Femur (tissue), 1 donor: ENCODE data around the gene PARD6A.

Source experiments
- DNase-seq: peaks from one replicate; pipeline ENCODE4 v3.0.0-alpha.2; 2017

The PARD6A gene, protein sequence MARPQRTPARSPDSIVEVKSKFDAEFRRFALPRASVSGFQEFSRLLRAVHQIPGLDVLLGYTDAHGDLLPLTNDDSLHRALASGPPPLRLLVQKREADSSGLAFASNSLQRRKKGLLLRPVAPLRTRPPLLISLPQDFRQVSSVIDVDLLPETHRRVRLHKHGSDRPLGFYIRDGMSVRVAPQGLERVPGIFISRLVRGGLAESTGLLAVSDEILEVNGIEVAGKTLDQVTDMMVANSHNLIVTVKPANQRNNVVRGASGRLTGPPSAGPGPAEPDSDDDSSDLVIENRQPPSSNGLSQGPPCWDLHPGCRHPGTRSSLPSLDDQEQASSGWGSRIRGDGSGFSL

DNA sequence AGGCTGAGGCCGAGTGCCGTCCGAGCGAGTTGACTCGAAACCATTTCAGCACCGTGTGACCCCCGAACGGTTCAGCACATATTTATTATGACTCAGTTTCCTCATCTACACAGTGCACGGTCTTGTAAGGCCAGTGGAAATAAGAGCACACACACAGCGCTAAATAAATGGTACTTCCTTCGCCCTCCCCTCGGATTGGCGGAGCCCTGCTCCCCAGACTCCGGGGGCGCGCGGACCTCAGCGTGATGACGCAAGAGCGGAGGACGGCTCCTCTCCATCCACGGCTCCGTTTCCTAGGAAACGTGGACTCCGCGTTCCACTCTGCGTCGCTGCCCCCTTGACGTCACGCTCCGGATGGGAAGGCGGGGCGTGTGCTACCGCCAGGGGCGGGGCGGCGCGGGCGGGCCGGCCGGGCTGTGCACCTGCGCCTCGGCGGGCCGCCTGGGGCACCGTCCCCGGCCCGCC lies at the start of gene PARD6A:
PARD6A (plus strand) TSS at position 397 of the 465 bp plus-strand sequence. CDS start 79 bp downstream, outside the sequence.
- peak; percentile 97 for DNase-seq

DNA sequence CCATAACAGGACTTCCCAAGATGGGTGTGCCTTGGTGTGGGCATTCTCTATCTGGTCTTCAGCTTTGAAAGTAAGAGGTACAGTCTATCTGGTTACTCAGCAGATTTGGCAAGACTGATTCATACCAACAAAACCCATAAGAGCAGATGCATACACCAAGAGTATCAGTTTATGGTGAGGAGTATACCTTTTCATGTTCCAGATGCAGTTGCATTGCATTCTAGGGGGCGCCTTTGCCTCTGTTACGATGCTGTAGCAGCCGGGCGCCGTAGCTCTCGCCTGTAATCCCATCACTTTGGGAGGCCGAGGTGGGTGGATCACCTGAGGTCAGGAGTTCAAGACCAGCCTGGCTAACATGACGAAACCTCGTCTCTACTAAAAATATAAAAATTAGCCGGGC lies 47.0 kb upstream of the PARD6A start:
- no peak for DNase-seq

DNA sequence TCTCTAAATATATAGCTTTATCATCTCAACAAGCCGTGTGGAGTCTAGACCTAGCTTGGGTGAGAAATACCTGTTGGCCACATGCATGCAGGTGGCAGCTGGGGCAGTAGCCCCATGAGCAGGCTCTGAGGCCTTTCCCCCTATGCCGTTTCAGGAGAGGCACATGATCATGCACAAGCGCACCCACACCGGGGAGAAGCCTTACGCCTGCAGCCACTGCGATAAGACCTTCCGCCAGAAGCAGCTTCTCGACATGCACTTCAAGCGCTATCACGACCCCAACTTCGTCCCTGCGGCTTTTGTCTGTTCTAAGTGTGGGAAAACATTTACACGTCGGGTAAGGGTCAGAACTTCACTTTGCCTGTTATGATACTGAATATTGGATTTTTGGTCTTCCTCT lies 32.5 kb upstream of the PARD6A start:
- DNase-seq, result no peak

DNA sequence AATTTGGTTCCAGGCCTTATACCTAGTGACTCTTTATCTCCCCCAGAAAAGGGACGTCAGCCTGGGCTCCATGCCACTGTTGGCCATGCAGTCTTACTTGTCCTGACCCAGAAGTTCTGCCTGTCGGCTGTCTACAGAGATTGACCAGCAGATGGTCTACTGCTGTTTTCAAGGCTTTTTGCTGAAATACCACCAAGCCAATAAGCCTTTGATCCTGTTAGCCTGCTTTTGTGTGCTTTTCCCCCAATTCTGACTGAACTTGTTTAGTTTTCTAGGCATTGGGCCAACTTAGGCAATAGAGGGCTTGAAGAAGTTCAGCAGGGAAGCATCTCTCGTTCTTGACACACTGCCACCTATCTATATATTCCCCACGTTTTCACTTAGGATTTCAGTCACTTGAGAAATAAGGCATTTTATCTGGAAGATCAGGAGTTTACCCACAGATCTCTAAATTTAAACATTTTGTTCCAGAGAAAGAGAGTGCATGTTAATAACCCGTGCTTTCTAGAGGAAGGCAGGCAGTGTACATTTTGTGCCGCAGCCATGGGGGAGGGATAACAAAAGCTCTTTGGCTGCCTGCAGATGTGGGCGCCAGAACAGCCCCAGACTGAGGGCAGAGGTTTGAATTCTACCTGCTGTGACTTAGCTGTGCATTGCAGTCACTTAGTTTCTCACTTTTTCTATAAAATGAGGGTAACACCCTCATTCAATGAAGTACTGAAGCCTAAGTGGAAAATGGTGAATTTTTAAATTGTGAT lies 28.2 kb upstream of the PARD6A start:
- DNase-seq, result no peak

DNA sequence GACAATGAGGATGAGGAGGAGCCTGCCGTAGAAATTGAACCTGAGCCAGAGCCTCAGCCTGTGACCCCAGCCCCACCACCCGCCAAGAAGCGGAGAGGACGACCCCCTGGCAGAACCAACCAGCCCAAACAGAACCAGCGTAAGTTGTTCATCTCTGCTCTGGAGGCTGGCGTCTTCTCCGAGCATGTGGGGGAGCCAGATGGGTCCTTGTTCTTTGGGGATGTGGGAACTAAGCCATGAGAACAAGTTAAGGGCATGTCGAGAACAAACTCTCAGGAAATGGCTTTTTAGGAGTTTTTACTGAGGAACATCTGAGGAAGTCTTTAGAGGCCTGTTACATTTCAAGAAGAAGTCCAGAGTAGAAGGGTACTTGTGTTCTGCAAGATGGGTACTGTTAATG lies 24.0 kb upstream of the PARD6A start:
- no peak for DNase-seq

DNA sequence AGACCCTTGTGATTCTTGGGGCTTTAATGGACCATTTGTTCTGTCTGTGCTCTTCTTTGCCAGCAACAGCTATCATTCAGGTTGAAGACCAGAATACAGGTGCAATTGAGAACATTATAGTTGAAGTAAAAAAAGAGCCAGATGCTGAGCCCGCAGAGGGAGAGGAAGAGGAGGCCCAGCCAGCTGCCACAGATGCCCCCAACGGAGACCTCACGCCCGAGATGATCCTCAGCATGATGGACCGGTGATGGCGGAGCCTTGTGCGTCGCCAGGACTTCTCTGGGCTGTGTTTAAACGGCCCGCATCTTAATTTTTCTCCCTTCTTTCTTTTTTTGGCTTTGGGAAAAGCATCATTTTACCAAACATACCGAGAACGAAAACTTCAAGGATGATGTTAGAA lies 23.1 kb upstream of the PARD6A start:
- DNase-seq, result no peak

DNA sequence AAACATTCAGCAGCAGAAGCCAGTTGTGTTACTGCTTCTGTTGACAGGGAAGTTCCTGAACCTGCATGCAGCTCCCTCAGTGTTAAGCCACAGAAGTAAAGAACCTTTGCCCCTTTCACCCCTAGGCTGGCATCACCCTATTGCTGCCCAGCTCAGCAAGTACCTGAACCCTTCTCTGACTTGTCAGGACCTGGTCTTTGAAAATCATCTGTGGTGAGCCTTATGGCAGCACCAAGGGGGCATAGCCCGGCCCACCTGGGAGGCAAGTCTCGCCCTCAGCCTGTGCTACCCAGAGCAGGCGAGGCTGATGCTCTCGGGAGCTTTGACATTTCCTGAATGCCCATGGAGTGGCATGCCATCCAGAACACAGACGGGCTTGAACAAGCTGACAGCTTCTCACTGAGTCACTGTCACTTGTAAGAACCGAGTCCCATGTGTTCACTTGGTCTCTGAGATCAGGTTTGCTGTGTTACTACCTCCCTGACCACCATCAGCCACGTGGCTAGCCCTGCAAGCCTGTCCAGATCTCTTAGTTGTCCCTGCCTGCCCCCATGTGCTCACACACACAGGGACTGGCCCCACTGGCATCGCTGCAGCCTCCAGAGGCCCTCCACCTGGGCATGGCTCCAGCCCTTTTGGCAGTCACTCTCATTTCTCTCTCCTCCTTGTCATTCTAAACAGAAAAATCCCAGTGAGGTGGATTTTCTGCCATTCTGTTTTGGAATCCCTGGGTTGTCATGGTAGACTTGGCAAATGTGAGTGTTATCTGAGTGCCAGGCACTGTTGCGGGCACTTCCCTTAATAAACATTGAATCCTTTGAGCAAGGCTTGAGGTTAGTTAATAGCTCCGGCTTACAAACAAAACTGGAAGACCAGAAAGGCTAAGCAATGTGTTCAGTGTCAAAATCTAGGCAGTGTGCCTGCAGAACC lies 18.7 kb upstream of the PARD6A start:
- no peak for DNase-seq

DNA sequence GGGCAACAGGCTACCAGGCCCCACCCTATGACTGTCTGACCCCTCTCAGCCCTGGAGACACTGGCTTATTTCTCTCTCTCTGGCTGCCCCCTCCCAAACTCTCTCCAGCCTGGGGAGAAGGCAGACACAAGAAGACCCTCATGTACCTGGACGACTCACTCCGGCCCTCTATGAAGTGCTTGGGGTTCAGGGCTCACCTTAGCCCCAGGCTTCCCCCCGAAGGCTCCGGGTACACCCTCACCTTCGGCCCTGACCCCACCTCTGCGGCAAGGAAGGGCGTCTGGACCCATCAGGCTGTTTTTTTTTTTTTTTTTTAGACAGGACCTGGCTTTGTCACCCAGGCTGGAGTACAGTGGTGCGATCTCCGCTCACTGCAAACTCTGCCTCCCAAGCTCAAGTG lies 16.7 kb upstream of the PARD6A start:
- no peak for DNase-seq

DNA sequence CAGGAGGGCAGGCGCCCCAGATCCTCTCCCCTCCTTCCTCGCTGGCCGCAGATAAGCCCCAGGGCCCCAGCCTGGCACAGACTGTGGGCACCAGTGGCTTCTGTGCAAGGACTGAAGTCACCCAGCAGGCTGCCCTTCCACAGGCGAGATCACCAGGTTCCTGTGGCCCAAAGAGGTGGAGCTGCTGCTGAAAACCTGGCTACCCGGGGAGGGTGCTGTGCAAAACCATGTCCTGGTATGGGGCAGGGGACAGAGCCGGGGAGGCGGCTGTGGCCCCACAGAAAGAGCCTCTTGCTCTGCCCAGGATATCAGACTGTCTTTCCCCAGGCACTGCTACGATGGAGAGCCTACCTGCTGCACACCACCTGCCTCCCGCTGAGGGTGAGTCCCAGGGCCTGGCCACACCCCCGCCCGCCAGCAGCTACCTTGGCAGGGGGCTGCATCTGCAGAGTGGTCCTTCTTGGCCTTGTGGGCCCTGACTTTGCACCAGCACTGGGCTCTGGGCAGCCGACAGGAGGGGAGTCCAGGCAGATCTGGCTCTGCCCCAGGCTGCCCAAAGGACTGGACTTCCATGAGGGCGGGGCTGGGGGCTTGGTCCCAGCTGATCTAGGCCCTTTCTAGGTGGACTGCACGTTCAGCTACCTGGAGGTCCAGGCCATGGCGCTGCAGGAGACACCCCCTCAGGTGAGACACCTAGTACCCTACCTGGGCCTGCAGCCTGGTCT lies 15.2 kb upstream of the PARD6A start:
- DNase-seq, result no peak

DNA sequence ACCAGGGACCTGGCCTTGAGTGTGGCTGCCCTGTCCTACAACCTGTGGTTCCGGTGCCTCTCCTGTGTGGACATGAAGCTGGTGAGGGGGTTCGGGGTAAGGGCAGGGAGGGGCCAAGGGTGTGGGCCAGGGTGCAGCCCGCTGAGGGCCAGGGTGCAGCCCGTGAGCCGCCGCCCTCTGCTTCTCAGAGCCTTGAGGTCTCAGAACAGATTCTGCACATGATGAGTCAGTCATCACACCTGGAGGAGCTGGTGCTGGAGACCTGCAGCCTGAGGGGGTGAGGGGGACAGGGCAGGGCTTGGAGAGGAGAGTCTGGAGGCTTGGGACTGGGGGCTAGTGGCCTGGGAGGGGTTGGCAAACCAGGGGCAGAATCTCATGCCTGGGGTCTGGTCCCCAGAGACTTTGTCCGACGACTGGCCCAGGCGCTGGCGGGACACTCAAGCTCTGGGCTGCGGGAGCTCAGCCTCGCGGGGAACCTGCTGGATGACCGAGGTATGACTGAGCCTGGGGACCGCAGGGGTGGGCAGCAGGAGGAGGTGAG lies 13.6 kb upstream of the PARD6A start:
- DNase-seq, result no peak

DNA sequence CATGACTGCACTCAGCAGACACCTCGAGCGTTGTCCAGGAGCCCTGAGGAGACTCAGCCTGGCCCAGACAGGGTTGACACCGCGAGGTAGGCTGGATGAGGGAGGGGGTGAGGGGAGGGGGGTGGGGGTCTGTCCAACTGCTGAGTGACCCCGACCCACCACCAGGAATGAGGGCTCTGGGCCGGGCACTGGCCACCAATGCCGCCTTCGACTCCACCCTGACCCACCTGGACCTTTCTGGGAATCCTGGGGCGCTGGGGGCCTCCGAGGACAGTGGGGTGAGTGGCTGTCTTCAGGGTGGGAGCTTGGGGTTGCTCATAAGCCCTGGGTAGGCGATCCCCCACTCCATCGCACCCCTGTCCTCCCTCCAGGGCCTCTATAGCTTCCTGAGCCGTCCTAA lies 13.1 kb upstream of the PARD6A start:
- DNase-seq, result no peak

DNA sequence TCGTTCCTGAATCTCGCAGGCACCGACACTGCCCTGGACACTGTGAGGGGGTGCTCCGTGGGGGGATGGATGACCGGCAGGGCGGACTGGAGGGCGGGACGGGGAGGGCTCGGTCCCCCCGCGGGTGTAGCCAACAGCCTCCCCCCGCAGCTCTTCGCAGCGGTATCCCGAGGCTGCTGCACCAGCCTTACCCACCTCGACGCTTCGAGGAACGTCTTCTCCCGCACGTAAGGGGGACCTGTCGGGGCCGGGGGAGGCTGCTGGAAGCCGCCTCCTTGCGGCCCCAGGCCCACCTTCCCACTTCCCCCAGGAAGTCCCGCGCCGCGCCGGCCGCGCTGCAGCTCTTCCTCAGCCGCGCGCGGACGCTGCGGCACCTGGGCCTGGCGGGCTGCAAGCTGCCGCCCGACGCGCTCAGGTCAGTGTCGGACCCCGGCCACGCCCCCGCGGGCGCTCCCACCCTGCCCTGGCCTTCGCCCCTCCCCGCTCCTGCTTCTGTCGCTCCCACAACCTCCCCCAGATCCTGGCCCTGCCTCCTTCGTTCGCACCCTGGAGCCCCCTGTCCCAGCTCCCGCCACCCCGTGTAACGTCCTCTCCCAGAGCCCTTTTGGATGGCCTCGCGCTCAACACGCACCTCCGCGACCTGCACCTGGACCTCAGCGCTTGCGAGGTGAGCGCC lies 12.5 kb upstream of the PARD6A start:
- no peak for DNase-seq

DNA sequence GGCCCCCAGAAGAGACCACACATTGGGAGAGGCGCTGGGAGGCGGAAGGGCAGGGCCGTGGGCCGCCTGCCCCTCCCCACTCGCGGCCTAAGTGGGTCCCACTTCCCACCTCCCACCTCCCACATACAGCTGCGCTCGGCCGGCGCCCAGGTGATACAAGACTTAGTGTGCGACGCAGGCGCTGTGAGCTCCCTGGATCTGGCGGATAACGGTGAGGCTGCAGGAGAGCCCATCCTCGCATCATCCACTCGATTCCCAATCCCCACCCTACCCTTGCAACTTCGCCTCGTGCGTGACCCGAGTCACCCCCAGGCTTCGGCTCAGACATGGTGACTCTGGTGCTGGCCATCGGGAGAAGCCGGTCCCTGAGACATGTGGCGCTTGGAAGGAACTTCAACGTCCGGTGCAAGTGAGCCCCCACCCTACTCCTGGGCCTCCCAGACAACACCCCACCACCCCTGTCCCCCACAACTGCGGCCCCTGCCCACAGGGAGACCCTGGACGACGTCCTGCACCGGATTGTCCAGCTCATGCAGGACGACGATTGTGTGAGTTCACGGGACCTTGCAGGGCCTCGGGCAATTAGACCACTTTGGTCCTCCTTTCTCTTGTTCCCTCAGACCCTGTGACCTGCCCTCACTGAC lies 11.9 kb upstream of the PARD6A start:
- no peak for DNase-seq

DNA sequence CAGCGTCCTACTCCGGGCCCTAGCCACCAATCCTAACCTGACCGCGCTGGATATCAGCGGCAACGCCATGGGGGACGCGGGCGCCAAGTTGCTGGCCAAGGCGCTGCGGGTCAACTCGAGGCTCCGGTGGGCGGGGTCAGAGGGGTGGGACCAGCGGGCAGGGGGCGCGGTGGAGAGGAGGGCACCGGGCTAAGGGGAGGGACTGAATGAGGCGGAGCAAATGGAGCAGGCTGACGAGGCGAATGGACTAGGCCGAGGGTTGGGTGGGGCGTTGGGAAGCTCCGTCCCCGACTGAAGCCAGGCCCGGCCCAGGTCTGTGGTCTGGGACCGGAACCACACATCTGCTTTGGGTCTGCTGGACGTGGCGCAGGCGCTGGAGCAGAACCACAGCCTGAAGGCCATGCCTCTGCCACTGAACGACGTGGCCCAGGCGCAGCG lies 11.2 kb upstream of the PARD6A start:
- DNase-seq, result peak; percentile 36

DNA sequence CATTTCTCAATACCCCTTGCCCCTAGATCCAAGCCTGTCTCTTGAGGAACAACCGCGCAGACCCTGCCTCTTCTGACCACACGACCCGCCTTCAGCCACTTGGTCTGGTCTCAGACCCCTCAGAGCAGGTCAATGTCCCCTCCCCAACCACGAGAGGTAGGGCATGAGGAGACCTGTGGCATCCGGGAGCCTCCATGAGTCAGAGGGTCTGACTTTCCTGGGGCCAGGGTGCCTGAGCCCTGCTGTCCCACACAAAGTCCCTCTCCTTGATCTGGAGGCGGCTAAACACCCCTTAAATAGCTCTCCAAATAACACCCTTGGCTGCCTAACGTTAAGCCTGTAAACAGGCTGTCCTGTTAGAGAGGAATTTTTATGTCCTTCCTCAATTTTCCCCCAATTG lies 10.7 kb upstream of the PARD6A start:
- no peak for DNase-seq

DNA sequence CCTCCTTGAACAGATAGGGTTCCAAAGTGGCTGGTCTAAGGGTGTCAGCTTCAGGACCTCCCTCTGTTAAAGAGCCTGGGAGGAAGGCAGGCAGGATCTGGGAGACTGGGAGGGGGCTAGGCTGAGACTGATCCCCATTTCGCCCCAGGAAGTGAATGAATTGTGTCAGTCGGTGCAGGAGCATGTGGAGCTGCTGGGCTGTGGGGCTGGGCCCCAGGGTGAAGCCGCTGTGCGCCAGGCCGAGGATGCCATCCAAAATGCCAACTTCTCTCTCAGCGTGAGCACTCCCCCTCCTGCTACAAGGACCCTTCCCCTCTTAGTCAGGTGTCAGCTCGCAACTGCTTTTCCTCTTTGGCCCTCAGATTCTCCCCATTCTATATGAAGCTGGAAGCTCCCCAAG lies 9.7 kb upstream of the PARD6A start:
- DNase-seq, result no peak

DNA sequence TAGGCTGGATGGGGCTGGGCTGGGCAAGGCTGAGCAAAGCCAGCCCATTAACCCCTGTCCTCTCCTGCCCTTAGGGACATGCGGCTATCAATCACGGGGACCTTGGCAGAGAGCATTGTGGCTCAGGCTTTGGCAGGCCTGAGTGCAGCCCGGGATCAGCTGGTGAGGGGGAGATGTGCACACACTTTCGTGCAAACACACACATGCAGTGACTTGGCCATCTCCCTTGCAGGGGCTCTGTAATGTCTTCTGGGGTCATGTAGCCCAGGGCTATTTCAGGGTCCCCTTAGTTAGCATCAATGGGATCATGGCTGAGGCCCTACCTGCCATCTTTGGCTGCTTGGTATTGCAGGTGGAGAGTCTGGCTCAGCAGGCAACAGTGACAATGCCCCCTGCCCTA lies 8.9 kb upstream of the PARD6A start:
- no peak for DNase-seq

DNA sequence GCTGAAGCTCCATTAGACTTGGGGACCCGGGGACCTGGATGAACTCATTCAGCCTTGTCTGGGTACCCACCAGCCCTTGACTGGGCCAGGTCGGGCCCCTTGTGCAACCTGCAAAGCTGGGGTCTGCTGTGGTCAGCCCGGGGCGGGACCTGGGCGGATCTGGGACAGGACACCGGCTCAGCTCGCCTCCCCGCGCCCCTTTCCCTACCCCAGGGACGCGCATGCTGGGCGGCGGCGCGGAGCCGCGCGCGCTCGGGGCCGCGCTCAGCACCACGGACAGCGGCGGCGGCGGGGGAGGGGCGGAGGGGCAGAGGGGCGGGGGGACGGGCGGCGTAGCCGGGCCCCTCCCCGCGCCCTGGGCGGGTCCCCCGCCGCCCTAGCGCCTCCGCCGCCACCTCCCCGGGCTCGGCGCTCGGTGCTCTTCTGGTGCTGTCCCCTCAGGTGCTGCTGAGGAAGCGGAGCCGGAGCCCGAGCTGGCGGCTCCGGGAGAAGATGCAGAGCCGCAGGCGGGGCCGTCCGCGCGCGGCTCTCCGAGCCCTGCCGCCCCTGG lies 8.1 kb upstream of the PARD6A start:
- peak; percentile 32 for DNase-seq

DNA sequence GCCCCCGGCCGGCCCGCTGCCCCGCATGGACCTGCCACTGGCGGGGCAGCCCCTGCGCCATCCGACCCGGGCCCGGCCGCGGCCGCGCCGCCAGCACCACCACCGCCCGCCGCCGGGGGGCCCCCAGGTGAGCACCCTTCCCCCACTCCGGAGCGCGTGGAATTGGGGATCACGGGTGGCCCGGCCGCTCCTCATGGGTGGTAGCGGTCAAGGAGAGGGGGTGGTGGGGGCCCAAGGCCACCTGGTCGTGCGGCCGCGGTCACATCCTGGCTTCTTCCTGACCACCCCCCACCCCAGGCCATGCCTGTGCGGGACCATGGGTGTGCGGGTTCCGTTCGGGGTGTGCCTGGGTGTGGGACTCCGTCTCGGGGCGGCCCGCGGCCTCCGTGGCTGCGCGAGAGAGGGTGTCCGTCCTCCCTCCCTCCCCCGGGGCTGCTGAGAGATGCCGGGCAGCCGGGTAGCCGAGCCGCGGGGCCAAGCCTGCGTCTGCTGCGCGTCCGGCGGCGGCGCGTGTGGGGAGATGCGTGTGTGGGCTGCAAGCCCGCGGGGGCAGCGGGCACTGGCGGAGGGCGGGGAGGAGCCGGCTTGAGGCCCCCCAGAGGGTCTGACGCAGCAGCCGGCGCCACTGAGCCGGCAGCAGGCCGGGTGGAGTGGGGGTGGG lies 7.5 kb upstream of the PARD6A start:
- peak; percentile 29 for DNase-seq

DNA sequence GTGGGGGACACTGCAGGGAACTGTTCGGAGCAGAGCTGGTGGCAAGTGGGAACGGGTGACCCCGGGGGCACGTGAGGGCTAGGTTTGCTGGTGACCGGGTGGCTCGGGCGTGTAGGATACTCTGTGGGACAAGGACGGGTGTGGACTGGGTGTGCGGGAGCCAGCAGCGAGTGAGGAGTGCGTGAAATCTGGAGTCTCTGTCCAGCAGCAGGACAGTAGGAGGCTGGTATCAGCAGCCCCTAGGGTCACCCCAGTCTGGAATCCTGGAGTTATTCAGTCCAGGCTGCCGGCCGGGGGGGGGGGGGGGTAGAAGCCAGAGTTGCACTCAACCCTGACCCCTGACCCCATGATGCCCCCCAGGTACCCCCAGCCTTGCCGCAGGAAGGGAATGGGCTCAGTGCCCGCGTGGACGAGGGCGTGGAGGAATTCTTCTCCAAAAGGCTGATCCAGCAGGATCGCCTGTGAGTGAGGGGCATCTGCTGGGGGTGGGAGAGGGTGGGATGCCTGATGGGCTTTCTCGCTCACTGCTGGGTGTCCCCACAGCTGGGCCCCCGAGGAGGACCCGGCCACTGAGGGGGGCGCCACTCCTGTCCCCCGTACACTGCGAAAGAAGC lies 6.9 kb upstream of the PARD6A start:
- DNase-seq, result peak; percentile 17
